Fibroblast of peridontal ligament (primary cell): ENCODE data around the gene TNPO1.
"Not testable (repeated sequence)": the region's sequence is repeated elsewhere in the genome, so short reads cannot be mapped to it uniquely, and the experiment has no call there.

Experiments used
- DNase-seq: peaks from one replicate; pipeline ENCODE4 v3.0.0-alpha.2; 2010; ENCODE audit errors: extremely low read depth

The TNPO1 gene

DNA sequence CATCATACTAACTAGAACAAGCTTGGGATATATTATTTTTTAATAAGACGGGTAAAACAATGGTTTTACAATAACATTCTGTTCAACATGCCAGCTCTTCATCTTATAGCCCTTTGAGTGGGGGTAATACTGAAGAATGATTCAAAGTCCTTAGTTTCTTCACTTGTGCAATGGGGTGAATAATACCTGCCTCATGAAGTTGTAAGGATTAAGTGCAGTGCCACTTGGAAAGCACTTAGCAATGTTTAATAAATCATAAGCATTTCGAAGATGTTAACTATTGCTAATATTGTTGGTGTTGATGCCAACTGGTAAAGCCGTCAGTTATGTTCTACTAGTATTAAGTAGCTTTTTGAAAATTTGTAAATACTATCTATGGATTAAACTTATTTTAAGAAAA, 38.0 kb downstream of the TNPO1 start:
- no peak for DNase-seq

DNA sequence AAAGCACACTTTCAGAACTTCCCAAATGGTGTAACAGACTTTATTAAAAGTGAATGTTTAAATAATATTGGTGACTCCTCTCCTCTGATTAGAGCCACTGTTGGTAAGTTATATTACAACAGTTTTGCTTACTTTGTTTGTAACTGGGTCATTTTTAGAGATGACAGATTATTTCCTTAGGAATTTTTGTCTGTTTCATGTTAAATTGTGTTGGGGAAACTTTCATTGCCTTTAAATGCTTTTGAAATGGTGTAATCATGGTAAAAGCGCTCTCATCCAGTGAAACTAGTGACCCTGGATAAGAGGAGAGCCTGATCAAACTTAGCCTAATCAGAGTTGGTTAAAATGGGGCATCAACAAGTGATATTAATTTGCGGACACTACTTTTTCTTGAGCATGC, 39.4 kb downstream of the TNPO1 start:
- no peak for DNase-seq

DNA sequence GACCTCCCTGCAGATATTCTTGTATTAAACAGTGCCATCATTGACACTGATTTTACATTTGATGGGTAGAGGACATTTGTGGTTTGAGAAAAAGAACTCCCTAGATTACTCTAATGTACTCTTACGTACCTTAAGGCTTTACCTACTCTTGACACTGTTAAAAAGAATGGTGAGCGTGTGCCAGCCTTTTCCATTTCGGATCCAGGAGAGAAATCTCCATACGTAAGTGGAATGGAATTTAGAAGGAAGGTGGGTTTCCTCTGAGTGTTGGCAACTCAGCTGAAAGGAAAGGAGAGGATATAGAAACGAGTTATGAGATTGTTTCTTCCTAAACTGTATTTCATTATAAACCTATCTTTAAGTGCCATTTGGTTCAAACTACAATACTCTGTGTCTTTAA, 40.9 kb downstream of the TNPO1 start:
- DNase-seq = no peak

DNA sequence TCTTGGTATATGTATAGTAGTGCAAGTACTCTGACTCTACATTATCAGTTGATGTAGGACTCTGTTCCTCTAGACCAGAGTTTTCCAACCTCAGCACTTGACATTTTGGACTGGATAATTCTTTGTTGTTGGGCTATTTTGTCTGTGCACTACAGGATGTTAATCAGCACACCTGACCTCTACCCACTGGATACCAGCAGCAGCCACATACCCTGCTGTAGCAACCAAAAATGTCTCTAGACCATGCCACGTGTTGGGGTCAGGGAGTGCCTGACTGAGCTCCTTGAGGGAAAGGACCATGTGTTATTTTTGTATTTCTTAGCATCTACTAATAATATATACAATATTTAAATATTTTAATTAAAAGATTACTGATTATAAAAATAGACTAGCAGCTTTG, 42.7 kb downstream of the TNPO1 start:
- no peak for DNase-seq

DNA sequence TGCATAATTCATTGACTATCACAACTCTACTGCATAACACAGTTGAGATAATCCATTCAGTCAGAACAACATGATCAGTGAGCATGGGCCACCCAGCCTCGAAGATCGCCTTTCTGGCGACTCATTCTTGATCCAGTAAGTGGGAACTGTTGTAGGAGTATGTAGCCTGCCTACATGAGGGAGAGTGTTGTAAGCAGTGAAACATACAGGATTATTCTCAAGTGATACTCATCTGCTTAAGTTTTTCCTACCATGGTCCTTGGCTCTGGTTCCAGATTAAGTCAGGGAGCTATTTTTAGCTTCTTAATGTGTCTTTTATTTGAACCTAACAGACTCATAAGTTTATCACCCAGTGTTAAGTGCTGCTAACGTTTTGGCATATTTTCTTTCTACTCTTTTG, 44.0 kb downstream of the TNPO1 start:
- peak; percentile 69 for DNase-seq

DNA sequence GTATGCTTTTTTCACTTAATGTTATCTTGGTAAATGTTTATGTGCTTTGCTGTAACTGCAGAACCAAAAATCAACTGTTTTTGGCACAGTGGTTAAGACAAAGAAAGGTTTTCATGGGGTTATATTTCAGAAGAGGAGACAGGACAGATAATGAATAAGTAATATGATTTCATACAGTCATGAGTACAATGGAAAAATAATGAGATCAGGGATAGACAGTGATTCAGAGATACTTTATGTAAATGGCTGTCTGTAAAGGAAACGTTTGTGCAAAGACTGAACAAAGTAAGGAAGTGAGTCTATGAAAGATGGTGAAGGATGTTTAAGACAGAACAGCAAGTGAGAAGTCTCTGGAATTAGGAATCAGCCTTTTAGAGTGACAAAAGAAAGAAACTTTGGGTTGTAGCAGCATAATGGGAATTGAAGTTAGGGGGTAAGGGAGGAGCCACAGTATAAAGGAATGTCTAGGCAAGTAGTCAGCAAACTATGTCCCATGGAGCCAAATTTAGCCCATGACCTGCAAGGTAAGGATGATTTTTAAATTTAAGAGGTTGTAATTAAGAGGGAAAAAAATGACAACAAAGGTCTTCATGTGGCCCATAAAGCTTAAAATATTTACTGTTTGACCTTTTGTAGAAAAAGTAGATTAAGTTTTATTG, 55.0 kb downstream of the TNPO1 start:
- no peak for DNase-seq

DNA sequence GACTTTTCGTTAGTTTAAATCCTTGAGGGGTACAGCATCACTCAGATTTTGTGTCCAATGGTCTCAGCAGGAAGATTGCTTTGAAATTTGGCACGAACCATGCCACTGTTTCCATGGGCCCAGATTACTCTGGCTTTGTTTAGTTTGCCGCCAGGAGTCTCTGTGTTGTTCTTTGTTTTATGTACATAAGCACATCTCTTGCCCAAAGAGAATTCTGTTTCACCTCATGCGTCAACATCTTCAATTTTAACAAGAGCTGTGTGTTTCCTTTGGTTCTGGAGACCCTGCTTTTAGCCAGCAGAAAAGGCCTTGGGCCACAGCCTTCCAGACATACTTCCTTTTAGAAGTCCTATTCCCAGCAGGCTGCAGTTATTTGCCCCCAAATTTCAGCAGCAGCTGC, 62.4 kb downstream of the TNPO1 start:
- DNase-seq = peak; percentile 35

DNA sequence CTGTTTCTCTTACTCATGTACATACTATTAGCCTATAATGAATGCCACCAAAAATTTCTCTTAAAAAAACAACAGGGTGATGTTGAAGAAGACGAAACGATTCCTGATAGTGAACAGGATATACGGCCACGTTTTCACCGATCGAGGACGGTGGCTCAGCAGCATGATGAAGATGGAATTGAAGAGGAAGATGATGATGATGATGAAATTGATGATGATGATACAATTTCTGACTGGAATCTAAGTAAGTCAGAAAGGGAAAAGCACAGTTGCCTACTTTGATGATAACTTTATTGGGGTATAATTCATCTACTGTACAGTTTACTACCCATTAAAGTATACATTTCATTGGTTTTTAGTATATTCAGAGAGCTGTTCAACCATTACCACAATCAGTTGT, 66.5 kb downstream of the TNPO1 start:
- no peak for DNase-seq

DNA sequence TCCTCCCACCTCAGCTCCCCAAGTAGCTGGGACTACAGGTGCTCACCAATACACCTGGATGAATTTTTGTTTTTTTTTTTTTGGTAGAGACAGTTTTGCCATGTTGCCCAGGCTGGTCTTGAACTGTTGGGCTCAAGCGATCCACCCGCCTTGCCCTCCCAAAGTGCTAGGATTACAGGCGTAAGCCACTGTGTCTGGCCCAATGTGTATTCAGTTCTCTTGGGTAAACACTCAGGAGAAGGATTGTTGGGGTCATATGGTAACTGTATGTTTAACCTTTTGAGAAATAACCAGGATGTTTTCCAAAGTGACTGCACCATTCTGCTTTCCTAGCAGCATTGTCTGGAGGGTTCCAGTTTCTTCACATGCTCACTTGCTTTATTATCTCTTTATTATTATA, 67.4 kb downstream of the TNPO1 start:
- DNase-seq = no peak

DNA sequence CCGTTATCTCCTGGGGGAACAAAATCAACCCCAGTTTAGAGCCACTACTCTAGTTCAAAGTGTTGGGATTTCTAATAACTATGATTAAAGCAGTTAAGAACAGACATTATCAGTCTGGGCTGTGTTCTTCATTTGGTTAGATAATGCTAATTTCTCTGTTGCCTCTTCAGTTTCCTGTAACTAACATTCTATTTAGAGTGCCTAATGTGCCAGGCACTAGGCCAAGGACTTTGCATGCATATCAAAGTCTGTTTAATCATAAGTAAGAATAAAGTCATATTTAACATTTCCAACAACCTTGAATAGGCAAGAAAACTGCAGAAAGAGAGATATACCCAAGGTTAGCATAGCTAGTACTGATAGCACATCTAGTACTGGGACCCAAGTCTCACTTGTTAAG, 68.4 kb downstream of the TNPO1 start:
- DNase-seq = no peak

DNA sequence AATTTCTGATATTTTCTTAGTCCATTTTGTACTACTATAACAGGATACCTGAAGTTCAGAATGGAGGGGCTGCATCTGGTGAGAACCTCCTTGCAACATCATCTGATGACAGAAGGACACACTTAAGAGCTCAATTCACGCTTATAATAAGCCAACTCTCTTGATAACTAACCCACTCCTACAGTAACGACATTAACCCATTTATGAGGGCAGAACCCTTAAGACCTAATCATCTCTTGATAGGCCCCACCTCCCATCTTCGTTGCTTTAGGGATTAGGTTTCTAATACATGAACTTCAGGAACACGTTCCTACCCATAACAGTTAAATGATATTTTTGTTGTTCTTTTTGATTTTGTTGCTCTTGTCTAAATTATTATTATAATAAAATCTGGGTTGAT, 69.4 kb downstream of the TNPO1 start:
- no peak for DNase-seq

DNA sequence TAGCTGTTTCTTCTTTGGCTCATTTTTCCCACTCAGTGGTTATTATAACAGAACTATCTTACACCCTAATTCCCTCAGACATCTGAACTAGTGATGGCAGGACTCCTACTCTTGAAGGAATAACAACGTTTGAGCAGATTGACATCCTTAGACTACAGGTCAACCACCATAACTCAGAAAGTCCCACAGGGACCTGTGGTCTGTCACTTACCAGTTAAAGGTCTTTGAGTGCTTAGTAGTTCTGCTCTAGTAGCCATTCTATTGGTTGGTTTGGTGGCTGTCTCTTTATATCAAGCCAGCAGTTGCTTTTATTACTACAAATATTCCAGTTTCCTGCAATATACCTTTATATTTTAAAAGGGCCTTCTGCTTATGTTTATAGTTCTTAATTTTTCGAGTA, 72.1 kb downstream of the TNPO1 start:
- DNase-seq = no peak

DNA sequence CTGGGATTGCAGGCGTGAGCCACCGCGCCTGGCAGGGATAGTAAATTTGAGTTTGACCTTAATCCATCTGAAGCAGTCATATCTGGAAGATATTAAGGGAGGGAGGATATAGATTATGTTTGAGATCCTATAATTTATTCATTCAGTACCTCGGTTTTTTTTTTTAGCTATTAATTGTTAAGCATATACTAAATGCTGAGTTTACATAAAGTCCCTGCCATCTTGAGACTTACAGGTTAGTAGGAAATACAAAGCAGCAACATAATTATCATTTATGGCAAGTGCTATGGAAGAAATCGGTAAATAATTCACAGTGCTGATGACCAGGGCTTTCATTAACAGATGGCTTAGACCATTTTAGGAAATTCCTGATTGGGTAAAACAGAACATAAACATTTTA, 72.9 kb downstream of the TNPO1 start:
- no peak for DNase-seq

DNA sequence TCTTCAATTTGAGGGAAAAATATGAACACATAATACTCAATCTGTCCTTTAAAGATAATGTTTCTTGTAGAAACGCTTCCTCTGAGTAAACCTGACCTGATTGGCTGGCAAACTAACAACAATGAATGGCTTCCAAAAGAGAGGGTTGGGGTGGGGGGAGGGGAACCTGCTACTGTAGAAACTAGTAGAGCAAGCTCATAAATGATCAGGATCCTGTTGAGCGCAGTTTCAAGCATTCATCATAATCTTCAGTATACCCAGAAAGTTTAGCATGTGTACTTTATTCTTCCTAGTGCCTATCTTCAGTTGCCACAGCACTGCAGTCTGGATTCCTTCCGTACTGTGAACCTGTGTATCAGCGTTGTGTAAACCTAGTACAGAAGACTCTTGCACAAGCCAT, 76.4 kb downstream of the TNPO1 start:
- DNase-seq = no peak

DNA sequence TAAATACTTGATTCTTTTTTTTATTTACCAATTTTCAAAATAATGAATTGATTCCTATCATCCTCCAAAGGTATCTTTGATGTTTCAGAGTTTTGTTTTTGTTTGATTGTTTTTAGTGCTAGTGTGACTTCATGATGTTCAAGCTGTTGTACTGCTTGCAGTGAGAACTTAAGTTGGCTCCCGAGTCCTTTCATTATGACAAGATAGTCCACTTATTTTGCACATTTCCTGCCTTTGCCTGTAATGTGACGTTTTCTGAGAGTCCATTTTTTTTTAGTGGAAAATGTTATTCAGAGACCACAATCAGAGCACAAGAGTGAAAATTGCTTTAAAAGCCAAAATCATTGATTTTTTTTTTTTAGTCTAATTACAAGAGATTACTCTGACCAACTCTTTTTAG, 79.3 kb downstream of the TNPO1 start:
- no peak for DNase-seq

DNA sequence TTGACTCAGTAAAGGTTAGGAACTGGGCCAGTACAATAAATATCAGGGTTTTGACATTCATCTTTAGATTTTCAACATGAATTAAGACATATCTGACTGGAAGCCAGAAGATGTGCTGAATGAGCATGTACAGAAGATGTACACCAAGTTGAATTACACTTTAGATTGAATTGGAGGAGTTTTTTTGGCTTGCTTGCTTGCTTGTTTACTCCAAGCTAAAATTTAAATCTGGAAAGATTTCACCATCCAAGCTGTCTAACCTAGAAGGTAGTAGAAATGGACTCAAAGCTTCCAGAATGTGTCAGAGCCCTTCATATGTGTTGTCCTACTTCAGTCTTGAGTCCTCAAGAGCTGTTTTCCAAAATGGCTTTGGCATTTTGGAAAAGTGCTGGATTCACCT, 90.3 kb downstream of the TNPO1 start:
- DNase-seq = no peak

DNA sequence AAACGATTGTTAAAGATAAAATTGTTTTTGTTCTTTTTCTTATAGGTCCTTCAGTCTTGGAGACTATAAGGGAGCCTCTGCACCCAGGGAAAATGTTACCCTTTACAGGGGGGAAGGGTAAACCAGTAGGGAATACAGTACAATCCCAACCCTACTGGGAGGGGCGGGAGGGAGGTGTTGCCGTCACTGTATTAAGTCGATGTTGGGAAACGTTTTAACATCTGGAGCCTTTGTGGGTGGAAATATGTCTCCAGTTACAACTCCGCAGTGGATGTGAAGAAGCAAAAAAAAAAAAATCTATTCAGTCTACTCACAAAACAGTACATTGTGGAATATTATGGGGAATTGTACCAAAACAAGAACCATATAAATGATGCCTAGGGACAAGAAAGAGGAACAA, 92.2 kb downstream of the TNPO1 start:
- peak; percentile 49 for DNase-seq

DNA sequence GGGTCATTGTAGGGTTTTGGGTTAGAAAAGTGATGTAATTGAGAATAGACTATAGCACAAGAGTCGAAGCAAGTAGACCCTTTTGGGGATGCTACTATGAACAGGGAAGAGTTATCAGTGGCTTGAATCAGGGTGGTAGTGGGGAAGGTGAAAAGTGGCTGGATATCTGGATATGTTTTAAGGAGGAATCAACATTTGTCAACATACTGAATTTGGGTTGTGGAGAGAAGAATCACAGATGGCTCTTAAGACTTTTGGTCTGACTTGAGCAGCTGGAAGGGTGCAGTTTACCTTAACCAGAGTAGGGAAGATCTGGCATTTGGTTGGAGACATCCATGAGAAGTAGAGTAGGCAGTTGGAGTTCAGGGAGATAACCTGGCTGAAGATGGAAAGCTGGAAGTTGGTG, 100.9 kb downstream of the TNPO1 start:
- no peak for DNase-seq

DNA sequence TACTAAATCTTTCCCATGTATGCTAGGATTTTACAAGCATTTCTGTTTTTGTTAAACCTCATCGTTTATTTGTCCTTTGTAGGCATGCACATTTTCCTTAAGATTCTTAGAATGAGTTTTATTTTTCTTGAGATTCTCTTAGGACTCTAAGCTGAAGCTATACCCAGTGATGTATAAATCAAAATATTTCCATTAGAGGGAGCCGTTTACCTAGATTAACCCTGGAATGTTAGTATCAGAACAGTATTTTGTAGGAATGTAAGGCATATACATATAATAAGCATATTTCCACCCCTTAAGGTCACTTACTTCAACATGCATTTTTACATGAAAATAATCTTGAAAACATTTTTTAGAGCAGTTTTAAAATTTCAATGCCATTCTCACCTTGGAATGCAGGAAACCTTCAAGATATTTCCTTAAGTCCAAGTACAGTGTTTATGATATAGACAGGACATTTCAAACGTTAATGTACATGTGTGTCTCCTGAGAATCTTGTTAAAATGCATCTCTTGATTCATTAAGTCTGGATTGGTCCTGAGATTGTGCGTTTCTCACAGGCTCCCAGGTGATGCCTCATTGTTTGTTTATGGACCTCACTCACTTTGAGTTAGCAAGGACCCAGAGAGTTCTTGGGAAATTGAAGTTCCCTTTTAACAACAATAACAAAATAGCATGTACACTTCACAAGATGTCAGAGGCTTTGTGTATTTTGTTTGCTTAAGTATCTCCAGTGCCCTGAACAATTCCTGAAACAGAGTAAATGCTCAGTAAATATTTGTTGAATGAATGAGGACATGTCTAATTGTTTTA, 104.4 kb downstream of the TNPO1 start:
- peak; percentile 62 for DNase-seq

DNA sequence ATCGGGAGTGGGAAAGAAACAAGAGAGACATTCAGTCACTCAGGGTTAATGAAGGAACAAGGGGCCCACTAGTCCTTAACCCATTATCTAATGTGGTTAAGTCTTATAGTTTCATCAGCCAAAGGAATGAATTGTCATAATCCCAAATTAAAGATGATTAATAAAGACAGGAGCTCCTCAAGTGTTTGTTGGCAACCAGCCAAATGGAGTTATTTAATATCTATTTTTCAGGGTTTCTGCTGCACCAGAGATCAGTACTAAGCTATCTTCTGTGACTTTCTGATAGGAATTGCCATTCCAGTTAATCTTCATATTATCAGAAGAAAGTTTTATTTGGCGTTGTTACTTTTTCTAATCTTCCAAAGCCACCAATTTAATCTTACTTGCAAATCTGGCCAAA, 105.4 kb downstream of the TNPO1 start:
- no peak for DNase-seq

DNA sequence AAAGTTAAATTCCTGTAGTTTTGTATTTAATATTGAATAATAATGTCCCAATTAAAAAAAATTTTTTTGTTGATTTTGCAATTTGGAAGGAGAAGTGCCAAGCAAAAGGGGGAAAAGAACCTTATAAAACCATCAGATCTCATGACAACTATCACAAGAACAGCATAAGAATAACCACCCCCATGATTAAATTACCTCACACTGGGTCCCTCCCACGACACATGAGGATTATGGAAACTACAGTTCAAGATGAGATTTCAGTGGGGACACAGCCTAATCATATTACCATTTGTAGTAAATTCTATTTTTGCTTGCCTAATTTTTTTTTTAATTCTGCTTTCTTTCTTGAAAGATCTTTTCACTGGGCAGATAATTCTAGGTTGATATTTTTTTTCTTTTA, 106.0 kb downstream of the TNPO1 start:
- DNase-seq = no peak

DNA sequence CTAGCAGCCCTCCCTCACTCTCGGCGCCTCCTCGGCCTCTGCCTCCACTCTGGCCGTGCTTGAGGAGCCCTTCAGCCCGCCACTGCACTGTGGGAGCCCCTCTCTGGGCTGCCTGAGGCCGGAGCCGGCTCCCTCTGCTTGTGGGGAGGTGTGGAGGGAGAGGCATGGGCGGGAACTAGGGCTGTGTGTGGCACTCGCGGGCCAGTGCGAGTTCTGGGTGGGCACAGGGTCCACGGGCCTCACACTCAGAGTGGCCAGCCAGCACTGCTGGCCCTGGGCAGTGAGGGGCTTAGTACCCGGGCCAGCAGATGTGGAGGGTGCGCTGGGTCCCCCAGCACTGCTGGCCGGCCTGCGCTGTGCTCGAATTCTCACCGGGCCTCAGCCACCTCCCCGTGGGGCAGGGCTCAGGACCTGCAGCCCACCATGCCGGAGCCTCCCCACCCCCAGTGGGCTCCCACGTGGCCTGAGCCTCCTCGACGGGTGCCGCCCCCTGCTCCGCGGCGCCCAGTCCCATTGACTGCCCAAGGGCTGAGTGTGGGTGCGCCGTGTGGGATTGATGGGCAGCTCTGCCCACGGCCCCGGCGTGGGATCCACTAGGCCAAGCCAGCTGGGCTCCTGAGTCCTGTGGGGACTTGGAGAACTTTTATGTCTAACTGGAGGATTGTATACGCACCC, 109.0 kb downstream of the TNPO1 start:
- no peak for DNase-seq

DNA sequence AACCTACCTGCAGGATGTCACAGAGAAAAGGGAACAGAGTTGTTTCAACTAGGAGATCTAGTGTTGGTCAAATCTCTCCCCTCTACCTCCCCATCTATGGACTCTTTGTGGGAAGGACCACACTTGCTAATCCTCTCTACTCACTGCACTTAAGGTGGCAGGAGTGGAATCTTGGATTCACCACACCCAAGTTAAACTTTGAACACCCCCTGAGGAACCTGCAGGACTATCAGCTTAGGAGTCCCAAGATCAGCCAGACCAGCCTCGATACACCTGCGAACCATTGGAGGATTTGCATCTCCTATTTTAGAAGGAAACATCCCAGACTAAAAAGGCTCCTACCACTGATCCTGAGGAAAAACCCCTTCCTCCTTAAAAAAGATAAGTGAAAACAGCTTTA, 116.2 kb downstream of the TNPO1 start:
- not testable (repeated sequence) for DNase-seq
